Measurements from ENCODE around the gene ARHGAP6.

DNA sequence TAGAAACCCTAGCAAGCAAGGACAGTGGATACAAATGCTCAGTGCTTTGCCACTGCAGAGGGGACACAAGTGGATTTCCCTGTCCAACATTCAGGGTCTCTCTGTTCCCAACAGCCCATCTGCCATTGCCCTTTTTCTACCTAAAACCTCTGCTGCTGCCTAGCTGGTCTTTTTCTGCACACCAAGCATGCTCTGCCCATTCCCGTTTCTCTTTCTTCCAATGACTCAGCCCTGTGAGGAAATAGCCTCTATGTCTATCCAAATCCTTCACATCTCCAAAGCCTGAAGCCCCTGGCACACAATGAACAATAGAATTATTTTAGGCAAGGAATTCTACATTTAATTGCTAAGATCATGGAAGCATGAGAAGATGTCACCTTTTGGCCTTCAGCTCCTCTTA lies 378.2 kb downstream of the ARHGAP6 start:
- no peak for TF ChIP-seq POLR2A (IDR thresholded peaks at IDR 0.05)
- TF ChIP-seq, protein P1, sequence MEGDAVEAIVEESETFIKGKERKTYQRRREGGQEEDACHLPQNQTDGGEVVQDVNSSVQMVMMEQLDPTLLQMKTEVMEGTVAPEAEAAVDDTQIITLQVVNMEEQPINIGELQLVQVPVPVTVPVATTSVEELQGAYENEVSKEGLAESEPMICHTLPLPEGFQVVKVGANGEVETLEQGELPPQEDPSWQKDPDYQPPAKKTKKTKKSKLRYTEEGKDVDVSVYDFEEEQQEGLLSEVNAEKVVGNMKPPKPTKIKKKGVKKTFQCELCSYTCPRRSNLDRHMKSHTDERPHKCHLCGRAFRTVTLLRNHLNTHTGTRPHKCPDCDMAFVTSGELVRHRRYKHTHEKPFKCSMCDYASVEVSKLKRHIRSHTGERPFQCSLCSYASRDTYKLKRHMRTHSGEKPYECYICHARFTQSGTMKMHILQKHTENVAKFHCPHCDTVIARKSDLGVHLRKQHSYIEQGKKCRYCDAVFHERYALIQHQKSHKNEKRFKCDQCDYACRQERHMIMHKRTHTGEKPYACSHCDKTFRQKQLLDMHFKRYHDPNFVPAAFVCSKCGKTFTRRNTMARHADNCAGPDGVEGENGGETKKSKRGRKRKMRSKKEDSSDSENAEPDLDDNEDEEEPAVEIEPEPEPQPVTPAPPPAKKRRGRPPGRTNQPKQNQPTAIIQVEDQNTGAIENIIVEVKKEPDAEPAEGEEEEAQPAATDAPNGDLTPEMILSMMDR (IDR thresholded peaks at IDR 0.05): no peak
